ENCODE data around the gene TTC39C.
"Not testable (repeated sequence)": the region's sequence is repeated elsewhere in the genome, so short reads cannot be mapped to it uniquely, and the experiment has no call there.

The TTC39C gene

DNA sequence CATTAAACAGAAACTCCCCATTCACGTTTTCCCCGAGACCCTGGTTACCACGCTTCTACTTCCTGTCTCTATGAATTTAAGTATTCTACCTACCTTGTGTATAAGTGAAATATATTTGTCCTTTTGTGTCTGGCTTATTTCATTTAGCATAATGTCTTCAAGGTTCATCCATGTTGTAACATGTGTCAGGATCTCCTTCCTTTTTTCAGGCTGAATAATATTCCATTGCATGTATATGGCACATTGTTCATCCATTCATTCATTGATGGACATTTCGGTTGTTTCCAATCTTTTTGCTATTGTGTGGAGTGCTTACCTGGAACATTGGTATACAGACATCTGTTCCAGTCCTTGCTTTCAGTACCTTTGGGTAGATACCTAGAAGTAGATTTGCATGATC lies 106.1 kb downstream of the TTC39C start:
- DNase-seq, result no peak

DNA sequence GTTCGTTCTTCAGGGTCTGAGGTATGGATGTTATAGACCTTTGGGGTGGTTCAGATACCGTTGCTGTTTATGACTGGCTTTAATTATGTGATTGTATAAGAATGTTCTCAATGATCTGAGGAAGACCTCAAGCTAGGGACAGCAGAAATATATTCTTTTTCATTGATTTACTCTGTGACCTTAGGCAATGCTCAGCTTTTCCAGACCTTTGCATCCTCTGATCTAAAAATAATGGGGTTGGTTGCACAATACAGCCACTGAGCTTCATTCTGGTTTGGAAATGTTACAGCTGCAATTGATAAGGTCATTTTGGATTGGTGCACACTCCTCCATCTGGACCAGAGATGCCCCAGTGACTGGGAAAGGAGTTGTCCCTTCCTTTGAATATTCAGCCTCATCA lies 107.1 kb downstream of the TTC39C start:
- no peak for DNase-seq

DNA sequence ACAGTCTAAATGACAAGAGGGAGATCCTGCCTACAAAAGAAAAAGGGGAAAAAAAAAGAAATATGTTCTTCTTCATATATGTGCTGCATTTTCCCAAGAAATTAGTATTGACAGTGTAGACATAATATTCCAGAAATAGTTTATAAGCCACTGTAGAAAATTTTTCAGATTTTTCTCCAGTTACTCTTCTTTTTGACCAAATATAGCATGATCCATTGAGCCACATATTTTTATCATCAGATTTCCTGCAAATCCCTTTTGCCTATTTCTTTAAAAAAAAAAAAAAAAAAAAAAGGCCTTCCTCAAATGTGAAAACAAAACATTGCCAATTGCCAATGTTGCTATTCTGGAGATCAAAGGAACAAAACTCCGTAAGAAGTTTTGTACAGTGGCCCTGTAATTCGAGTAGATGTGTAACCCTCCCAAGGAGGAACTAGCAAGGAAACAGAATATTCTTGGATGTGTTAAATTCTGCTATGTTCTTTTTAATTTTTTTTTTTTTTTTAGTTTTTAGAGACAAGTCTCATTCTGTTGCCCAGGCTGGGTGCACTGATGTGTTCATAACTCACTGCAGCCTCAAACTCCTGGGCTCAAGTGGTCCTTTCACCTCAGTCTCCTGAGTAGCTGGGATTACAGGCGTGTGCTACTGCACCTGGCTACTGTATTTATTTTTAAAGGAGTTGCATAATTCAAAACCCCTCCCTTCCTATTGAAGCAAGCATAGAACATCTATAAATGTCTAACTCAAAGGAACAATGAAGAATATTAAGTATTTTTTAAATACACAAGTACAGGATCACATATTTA lies 111.8 kb downstream of the TTC39C start:
- DNase-seq, result no peak

DNA sequence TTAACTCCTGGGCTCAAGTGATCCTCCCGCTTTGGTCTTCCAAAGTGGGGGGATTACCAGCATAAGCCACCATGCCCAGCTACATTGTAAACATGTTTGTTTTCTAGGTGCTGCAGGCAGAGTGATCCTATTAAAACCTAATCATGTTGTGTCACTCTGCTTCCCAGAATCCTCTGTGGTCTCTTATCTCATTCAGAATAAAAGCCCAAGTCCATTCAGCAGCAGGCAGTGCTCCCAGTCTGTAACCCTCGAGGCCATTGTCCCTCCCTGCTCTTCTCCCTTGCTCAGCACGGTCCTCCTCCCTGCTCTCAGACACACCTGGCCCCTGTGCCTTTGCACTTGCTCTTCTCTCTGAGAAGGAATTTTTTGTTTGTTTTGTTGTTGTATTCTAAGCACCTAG lies 113.2 kb downstream of the TTC39C start:
- DNase-seq, result no peak

DNA sequence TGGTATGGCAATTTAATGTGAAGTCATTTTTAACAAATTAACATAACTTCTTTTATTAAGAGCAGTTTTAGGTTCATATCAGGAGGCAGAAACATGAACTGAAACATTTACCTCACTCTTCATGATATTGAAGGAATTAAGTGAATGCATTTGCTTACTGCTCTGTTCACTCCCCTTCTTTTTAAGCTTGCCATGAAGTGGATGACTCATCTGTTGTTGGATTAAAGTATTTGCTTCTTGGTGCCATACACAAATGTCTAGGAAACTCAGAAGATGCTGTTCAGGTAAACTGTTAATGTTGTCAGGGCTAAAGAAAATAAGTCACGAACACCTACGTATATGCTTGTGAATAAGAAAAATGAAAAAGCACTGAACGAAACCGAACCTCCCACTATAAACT lies 114.1 kb downstream of the TTC39C start:
- no peak for DNase-seq

DNA sequence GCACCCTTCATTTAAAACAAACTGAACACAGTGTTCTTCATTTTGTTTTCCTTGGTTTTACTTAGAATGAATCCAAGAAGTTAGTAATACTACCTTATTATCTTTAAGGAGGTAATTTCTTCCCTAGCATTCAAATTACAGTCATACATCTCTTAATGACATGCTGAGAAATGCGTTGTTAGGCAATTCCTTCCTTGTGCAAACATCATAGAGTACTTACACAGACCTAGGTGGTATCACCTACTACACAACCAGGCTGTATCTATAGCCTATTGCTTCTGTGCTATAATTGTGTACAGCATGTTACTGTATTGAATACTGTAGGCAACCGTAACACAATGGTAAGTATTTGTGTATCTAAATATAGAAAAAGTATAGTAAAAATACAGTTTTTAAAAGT lies 115.9 kb downstream of the TTC39C start:
- no peak for DNase-seq

DNA sequence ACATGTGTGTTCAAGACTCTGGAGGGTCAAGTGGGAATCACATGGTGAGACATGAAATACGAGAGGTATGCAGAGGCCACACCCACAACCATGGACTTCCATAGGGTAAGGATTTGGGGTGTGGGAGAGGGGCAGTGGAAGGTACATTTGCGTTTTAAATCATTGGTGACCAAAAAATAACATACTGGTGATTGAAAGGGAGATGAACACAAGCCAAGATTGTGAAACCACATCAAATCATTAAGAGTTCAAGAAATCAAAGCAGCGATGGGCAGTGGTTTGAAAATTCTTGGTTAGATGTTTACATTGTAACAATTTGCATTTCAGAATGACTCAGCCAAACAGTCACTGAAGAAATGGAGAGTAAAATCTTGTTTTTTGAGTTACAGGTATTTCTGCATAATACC lies 122.4 kb downstream of the TTC39C start:
- no peak for DNase-seq

DNA sequence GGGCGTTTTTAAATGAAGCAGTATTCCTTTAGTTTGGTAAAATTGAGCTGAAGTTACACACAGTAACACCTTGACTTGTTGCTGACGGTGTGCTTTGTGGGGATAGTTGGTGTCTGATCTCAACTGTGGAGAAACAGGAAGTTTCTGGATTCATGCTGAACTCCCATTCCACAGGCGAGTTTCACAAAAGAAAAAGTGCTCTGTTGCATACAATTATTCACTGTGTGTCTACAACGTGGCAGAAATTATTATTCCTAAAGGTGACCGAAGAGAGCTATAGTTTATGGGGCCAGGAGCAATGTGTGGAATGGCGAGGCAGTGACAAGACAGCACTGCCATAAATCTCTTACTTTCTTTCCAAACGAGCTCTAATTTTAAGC lies 123.8 kb downstream of the TTC39C start:
- no peak for DNase-seq

DNA sequence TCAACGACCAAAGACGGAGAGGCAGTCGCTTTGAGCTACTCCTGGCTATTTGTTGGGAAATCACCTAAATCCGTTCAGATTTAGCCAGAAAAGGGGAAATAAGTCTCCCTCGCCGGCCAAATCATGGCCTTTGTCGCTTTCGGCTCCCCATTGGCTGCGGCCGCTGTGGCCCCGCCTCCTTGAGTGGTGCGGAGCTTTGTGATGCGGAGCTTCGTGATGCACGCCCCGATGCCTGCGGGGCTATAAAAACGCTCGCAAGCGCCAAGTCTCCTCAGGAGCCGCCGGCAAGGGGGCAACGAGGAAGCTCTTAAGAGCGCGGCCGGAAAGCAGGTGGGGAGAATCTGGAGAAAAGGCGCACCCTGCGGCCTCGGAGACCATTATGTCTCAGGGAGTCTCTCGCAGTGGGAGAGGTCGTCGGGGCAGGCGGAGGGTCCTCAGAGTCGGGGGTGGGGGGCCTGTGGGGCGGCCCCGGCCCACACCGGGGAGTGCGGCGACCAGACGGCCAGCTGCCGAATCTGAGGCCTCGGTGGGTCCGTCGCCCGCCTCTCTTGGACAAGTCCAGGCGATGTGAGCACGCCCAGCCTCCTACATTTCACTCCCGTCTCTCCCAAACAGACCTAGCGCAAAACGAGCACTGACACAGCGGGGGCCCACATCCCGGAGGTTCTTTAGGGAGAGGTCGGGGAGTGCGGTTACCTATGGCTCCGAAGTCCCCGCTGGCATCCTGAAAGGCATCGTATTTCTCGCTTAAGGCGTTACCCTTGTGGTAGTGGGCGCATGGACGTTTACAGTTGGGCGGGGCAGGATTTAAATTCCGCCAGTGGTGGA lies 124.4 kb downstream of the TTC39C start, which contains the start of gene CABYR:
CABYR (plus strand) TSS at position 274 of the 828 bp plus-strand sequence. CDS start 4,053 bp downstream, outside the sequence.
- peak in 55 of 56 donors; percentile 8 to 91 (median 73) for DNase-seq

DNA sequence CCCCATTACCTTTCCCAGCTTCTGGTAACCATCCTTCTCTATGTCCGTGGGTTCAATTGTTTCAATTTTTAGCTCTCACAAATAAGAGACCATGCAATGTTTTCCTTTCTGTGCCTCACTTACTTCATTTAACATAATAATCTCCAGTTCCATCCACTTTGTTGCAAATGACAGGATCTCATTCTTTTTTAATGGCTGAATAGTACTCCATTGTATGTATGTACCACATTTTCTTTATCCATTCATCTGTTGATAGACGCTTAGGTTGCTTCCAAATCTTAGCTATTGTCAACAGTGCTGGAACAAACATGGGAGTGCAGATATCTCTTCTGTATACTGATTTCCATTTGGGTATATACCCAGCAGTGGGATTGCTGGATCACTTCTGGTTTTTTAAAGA lies 126.1 kb downstream of the TTC39C start:
- no peak for DNase-seq

DNA sequence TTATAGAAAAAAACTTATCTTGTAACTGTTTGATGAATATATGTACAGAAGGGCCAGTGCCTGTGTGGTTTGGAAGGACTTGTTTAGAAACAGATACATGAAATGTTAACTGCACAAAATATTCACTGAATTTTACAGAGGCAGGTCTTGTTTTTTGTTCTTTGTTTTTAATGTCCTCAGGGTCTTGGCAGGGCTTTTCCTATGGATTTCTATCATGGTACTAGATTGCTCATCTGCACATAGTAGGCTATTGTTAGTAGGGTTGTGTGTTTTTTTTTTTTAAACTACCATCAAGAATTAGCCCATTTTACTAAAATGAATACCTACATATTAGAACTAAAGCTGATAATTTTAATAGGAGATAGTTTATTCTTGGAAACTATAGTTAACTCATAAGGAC lies 127.8 kb downstream of the TTC39C start:
- no peak for DNase-seq

DNA sequence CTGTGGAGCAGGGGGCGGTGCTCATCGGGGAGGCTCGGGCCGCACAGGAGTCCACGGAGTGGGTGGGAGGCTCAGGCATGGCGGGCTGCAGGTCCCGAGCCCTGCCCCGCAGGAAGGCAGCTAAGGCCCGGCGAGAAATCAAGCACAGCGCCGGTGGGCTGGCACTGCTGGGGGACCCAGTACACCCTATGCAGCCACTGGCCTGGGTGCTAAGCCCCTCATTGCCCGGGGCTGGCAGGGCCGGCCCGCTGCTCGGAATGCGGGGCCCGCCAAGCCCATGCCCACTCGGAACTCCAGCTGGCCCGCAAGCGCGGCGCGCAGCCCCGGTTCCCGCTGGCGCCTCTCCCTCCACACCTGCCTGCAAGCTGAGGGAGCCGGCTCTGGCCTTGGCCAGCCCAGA lies 135.0 kb downstream of the TTC39C start:
- not testable (repeated sequence) for DNase-seq

DNA sequence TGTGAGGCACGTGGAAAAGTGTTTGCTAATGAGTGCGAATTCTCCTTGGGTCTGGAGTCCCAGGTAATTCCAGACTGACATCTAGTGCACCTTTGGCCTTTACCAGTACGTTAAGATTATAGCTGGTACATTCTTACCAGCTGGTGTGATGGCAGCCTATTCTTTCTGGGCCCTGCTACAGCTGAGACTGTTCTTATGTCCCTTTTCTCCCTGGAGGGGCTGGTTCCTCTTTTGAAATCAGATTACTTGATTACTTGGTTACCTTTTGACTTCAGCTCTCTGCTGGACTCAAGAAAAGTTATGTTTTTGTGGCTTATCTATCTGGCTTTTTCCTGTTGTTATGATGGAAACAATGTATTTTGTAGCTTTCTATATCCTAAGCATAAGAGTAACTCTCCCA lies 138.8 kb downstream of the TTC39C start:
- DNase-seq, result no peak

DNA sequence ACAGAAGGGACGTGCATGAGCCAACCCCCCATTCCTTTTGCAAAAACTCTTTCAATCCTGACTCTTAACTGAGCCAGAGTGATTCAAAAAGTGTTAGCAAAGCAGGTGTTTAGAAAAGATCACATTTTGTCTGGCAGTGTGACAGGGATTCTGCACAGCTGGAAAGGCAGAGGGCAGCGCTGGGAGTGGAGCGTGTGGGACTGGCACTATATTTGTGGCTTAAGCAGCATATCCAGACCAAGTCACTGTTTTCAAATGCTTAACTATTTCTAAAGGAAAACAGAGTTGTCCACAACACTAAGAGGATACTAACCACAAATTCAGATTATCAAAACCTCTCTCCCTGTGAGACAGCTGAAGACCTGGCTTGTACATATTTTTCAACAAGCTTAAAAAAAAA lies 143.3 kb downstream of the TTC39C start:
- peak in 1 of 56 donors; percentile 6 for DNase-seq

DNA sequence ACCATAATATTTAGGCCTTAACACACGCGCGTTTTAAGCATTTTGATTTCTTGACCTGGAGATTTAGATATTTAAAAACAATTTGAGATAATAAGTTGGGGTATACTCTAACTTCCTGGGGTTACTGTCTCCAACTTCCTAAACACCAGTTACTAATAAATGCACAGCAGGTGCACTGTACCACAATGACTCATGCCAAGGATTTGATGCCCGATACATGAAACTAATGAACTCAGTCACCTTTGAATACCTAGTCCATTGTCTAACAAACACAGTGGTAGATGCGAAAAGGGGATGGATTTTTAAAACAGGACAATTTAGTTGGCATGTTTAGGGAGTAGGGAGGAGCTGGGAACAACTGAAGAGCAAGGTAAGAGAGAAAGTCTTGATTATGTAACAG lies 145.5 kb downstream of the TTC39C start:
- no peak for DNase-seq

DNA sequence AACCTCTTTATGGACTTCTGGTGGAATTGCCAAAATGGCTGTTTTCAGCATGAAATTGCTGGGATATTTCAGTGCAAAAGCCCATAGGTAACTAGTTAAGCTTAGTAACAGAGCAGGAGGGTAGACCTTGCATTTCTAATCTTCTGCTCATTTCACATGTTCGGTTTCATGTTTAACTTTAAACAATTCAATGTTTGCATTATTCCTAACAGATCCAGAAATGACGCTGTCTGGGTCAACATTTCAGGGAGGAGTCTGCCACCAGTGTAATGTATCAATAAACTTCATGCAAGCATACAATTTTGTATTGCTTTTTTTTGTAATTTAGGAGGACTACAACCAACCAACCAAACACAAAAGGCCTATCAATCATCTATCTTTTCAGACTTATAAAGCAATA lies 146.8 kb downstream of the TTC39C start:
- no peak for DNase-seq

DNA sequence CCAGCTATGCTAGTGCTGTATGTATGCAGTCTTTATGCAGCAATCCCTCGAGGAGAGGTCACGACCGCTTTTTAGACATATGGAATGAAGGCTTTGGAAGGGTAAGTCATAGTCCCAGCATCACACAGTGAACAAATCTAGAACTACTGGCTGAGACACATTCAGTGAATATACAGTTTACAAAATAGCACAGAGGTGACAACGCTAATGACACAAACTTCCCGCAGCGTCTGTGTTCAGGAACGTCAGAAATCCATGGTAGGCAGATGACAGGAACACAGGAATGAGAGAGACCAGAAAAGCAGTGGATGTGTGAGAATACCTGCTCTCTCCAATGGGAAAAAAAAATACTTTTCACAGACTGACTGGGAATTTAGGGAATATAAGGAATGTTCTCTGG lies 153.9 kb downstream of the TTC39C start:
- no peak for DNase-seq

DNA sequence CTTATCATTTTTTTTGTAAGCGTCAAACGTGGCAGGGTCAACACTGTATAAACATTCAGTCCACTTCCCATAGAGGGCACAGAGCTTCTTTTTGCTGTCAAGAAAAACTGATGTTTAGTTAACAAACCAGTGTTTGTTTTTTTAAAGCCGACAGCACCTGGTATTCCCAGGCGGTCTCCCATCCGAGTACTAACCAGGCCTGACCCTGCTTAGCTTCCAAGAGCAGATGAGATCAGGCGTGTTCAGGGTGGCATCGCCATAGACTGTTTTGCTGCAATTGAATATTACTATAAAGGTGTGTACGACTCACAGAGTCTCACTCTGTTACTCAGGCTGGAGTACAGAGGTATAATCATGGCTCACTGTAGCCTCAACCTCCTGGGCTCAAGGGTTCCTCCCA lies 155.8 kb downstream of the TTC39C start:
- no peak for DNase-seq

DNA sequence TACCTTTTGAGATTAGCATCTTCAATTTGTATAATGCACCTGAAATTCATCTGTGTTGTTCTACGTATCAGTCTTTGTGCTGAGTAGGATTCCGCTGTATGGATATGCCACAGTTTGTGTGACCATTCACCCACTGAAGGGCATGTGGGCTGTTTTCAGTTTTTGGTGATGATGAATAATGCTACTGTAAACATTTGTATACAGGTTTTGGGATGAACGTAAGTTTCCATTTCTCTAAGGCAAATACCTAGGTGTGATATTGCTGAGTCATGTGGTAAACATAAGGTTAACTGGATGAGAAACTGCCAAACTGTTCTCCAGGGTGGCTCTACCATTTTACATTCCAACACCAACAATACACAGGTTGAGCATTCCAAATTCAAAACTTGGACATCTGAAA lies 159.4 kb downstream of the TTC39C start:
- no peak for DNase-seq

DNA sequence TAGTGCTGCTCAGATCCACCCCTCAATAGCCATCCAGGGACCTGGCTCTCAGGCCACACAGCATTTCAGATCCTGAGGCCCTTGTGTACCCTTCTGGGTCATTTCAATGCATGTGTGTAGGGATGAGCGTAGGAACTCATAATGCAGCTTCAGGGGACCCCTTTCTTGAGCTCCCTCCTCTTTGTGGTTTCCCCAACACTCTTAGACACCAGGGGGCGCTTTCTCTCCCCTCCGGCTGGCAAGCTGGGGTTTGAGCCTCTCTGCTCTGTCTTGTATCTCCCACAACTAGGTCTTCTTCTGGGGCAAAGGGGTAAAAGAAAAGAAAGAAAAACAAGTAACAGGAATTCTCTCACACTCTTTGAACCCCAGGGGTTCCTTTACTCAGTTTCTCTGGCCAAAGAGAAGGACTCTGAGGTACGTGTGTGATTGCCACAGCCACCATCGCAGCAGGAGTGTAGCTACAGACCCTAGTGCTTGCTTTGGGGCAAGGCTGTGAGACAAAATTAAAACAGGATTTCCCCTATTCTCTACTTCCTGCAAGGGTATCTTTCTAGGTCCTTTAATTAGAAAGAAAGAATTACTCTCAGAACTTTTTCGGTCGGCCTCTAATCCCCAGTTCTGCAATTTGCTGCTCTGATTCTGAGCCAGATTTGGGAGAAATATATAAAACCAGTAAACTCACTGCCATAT lies 162.3 kb downstream of the TTC39C start:
- DNase-seq, result peak in 44 of 56 donors; percentile 1 to 87 (median 44)

DNA sequence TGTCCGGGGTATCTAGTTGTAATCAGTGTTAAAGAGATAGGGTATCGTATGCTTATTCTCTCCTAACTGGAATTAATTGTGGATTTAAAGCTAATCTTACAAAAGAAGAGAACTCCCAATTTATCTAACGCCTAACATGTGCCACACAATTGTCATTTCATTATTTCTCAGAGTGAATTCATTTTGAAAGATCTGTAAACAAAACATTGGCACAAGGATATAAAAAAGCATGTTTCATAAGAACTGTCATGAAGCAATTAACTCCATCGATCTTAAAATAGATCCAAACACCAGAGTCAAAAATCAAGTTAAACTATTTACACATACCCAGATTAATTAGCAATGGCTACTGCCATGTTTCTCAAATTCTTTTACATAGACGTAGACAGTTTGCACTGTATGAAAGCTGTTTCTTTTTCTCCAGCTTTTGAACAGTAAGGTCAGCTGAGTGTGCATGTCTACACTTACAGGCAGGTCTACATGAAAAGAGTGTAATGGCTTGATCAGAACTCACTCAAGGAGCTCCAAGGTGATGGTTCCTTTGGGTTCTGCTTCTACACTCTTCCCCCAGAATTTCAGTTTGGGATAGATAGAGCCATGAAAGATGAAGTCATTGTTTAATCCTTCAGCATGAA lies 163.1 kb downstream of the TTC39C start:
- no peak for DNase-seq

DNA sequence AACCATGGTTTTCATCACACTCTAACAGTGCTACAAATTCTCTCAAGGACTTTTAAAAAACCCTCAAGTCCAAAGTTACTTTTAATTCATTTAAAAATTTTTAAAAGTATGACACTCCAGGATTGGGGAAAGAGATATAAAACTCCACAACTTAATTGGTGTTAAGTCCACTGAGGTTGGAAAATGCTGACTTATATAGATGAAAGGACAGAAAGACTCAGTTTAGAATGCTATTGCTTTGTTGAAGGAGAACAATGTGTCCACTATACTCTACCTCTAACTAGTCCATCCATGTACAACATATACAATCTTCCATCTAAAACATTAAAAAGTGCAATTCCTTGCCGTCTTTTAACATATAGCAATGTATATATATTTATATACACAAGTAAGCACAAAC lies 165.5 kb downstream of the TTC39C start:
- DNase-seq, result no peak
